ENCODE data around the gene CIB2. TPM values are rescaled to one million over a fixed set of nuclear protein-coding genes. Genes with fewer than 3 reads are reported as not detected.
A peak's percentile ranks its signal among the peaks of the same experiment; 100 is the strongest.

The CIB2 gene
- polyA plus RNA-seq, 1 donor (not counting 4 experiments of a cell fraction or from before 2014, with no cell fraction given), result 4.1 TPM

DNA sequence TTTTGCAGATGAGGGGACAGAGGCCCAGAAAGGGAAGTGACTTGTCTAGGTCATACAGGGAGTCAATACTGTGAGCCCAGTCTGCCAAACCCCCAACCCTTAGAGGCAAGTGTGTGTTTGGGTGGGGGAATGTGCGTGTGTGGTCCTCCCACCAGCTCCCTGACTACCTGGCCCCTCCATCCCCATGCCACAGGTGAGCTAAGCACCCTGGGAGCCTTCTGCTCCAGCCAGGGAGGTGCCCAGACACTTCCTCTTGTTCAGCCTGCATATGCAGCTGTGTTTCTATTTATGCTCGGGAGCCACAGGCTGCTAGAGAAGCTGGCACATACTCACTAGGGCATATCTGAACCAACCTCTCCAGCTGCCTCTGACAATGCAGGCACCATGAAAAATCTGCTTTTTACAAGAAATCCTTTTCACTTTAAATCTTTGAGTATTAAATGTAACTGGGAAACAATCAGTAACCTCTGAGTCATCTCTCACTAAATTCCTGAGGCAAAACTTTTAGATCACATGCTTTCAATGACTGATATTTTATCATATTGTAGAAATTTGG lies 74.5 kb downstream of the CIB2 start:
- FAIRE-seq, result no peak
- no peaks in the 10 kb centered on the region for H3K9me3 ChIP-seq (ENCODE audit: control insufficient read depth, low read depth, low read length)
- H2AFZ ChIP-seq (ENCODE audit: control insufficient read depth, low read length), result no peak overlapping the region
- dilution Hi-C loops (cut with MboI; ENCODE audit: extremely low pct_ligation_motif_present, low sequenced_read_pairs), result no loop called here
- DNase-seq (ENCODE audit: low read depth, low spot score), result no peak
- H4K20me1 ChIP-seq (ENCODE audit: control insufficient read depth, extremely low read depth, insufficient read depth, low read length), result no peaks in the 10 kb centered on the region
- TF ChIP-seq, protein P1, sequence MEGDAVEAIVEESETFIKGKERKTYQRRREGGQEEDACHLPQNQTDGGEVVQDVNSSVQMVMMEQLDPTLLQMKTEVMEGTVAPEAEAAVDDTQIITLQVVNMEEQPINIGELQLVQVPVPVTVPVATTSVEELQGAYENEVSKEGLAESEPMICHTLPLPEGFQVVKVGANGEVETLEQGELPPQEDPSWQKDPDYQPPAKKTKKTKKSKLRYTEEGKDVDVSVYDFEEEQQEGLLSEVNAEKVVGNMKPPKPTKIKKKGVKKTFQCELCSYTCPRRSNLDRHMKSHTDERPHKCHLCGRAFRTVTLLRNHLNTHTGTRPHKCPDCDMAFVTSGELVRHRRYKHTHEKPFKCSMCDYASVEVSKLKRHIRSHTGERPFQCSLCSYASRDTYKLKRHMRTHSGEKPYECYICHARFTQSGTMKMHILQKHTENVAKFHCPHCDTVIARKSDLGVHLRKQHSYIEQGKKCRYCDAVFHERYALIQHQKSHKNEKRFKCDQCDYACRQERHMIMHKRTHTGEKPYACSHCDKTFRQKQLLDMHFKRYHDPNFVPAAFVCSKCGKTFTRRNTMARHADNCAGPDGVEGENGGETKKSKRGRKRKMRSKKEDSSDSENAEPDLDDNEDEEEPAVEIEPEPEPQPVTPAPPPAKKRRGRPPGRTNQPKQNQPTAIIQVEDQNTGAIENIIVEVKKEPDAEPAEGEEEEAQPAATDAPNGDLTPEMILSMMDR (optimal IDR thresholded peaks at IDR 0.05 in 1 of 3, IDR thresholded peaks at IDR 0.05 in 1 of 3, conservative IDR thresholded peaks at IDR 0.05 in 1 of 3; ENCODE audit: extremely low read depth in 1 of 3, insufficient read depth in 2 of 3, low read length in 3 of 3), result no peak
- TF ChIP-seq EZH2 (IDR thresholded peaks at IDR 0.05; ENCODE audit: low read length), result no peak
- H3K4me3 ChIP-seq (ENCODE audit: control insufficient read depth in 2 of 3, extremely low read depth in 1 of 3, insufficient read depth in 2 of 3, low read depth in 1 of 3, low read length in 3 of 3), result peak overlapping the region in 1 of 3 experiments; percentile 14
- peak overlapping the region; percentile 53 for H3K4me2 ChIP-seq (ENCODE audit: control insufficient read depth, extremely low read depth, insufficient read depth, low read depth, low read length)
- peaks cover 5% of the 10 kb centered on the region for H3K9me1 ChIP-seq (ENCODE audit: control insufficient read depth, extremely low read depth, insufficient read depth, low read length)
- H3K27me3 ChIP-seq (ENCODE audit: control insufficient read depth, extremely low read depth, insufficient read depth, low read length), result no peaks in the 10 kb centered on the region
- peaks cover 47% of the 10 kb centered on the region for H3K79me2 ChIP-seq (ENCODE audit: control insufficient read depth, insufficient read depth, low read length)
- H3K27ac ChIP-seq (ENCODE audit: control insufficient read depth, insufficient read depth, low read length), result peak overlapping the region; percentile 82
- peak overlapping the region; percentile 45 for H3K9ac ChIP-seq (ENCODE audit: control insufficient read depth, extremely low read depth, insufficient read depth, low read length)
- peaks cover 2 to 8% of the 10 kb centered on the region in 2 experiments for H3K36me3 ChIP-seq (ENCODE audit: control insufficient read depth in 2 of 2, extremely low read depth in 1 of 2, insufficient read depth in 2 of 2, low read length in 2 of 2)
- H3K4me1 ChIP-seq (ENCODE audit: control insufficient read depth, extremely low read depth, insufficient read depth, low read length), result peaks cover 27% of the 10 kb centered on the region

GRCh38 chr15:78055919-78056713 lies 75.1 kb downstream of the CIB2 start:
- TF ChIP-seq, protein P1 (optimal IDR thresholded peaks at IDR 0.05 in 1 of 3, IDR thresholded peaks at IDR 0.05 in 1 of 3, conservative IDR thresholded peaks at IDR 0.05 in 1 of 3; ENCODE audit: extremely low read depth in 1 of 3, insufficient read depth in 2 of 3, low read length in 3 of 3), result no peak
- no peak for TF ChIP-seq EZH2 (IDR thresholded peaks at IDR 0.05; ENCODE audit: low read length)
- no peak overlapping the region for H3K4me3 ChIP-seq (ENCODE audit: control insufficient read depth in 2 of 3, extremely low read depth in 1 of 3, insufficient read depth in 2 of 3, low read depth in 1 of 3, low read length in 3 of 3)
- H3K36me3 ChIP-seq (ENCODE audit: control insufficient read depth in 2 of 2, extremely low read depth in 1 of 2, insufficient read depth in 2 of 2, low read length in 2 of 2), result peaks cover 4 to 8% of the 10 kb centered on the region in 2 experiments
- H3K4me2 ChIP-seq (ENCODE audit: control insufficient read depth, extremely low read depth, insufficient read depth, low read depth, low read length), result peak overlapping the region; percentile 53
- no peaks in the 10 kb centered on the region for H4K20me1 ChIP-seq (ENCODE audit: control insufficient read depth, extremely low read depth, insufficient read depth, low read length)
- H3K9me3 ChIP-seq (ENCODE audit: control insufficient read depth, low read depth, low read length), result no peaks in the 10 kb centered on the region
- peak overlapping the region; percentile 82 for H3K27ac ChIP-seq (ENCODE audit: control insufficient read depth, insufficient read depth, low read length)
- no peak for DNase-seq (ENCODE audit: low read depth, low spot score)
- peak overlapping the region; percentile 45 for H3K9ac ChIP-seq (ENCODE audit: control insufficient read depth, extremely low read depth, insufficient read depth, low read length)
- FAIRE-seq, result no peak
- H3K9me1 ChIP-seq (ENCODE audit: control insufficient read depth, extremely low read depth, insufficient read depth, low read length), result peaks cover 5% of the 10 kb centered on the region
- H3K4me1 ChIP-seq (ENCODE audit: control insufficient read depth, extremely low read depth, insufficient read depth, low read length), result peaks cover 26% of the 10 kb centered on the region
- peaks cover 46% of the 10 kb centered on the region for H3K79me2 ChIP-seq (ENCODE audit: control insufficient read depth, insufficient read depth, low read length)
- H2AFZ ChIP-seq (ENCODE audit: control insufficient read depth, low read length), result no peak overlapping the region
- H3K27me3 ChIP-seq (ENCODE audit: control insufficient read depth, extremely low read depth, insufficient read depth, low read length), result no peaks in the 10 kb centered on the region
- dilution Hi-C loops (cut with MboI; ENCODE audit: extremely low pct_ligation_motif_present, low sequenced_read_pairs), result no loop called here

Data from keratinocyte (primary cell).